K562 (cell line): Measurements from ENCODE around the gene ATP8B2. TPM values are rescaled to one million over a fixed set of nuclear protein-coding genes. Genes with fewer than 3 reads are reported as not detected.

Source experiments
- ASH1L ChIP-seq: fragments of 450-650 bp; IDR thresholded peaks from 2 replicates; pipeline ENCODE4 v1.6.1; 2018; ENCODE audit warnings: borderline replicate concordance, mild to moderate bottlenecking, low read depth; ENCODE audit not compliant: partially characterized antibody
- ATF1 ChIP-seq, 2 experiments: fragments of 450-650 bp in 1 of 2; IDR thresholded peaks; 2 replicates each; pipeline ENCODE4 v1.6.1; 2016; ENCODE audit warnings: missing compliant biosample characterization in 1 of 2, missing genetic modification characterization in 1 of 2
- BCOR ChIP-seq: fragments of 450-650 bp; IDR thresholded peaks from 2 replicates; pipeline ENCODE4 v1.6.1; 2016
- BHLHE40 ChIP-seq: IDR thresholded peaks from 2 replicates; pipeline ENCODE4 v1.6.1; 2011; ENCODE audit warnings: low read length, improper control_type of control experiment
- EP400 ChIP-seq: fragments of 450-650 bp; IDR thresholded peaks from 2 replicates; pipeline ENCODE4 v1.6.1; 2017; ENCODE audit warnings: antibody characterized with exemption, mild to moderate bottlenecking, moderate library complexity
- FOS ChIP-seq: IDR thresholded peaks from 3 replicates; pipeline ENCODE4 v1.6.1; 2011; ENCODE audit not compliant: insufficient read length; ENCODE audit errors: extremely low read depth
- HNRNPLL ChIP-seq: fragments of 200-400 bp; formaldehyde crosslinking; IDR thresholded peaks from 2 replicates; pipeline ENCODE4 v1.6.1; 2017; ENCODE audit warnings: low read length, low read depth, mild to moderate bottlenecking; ENCODE audit not compliant: poor library complexity, severe bottlenecking
- MYNN ChIP-seq, 2 experiments: sonication (generic); formaldehyde crosslinking in 1 of 2; IDR thresholded peaks; 2 replicates each; pipeline versions ENCODE4 v1.5.0 to v1.6.1; 2016 to 2020; ENCODE audit warnings: antibody characterized with exemption in 1 of 2, missing genetic modification reagents in 1 of 2
- NR2C1 ChIP-seq, 2 experiments: fragments of 450-650 bp; IDR thresholded peaks; 2 replicates each; pipeline ENCODE4 v1.6.1; 2017; ENCODE audit warnings: mild to moderate bottlenecking in 2 of 2, antibody characterized with exemption in 1 of 2, inconsistent platforms in 1 of 2, missing compliant biosample characterization in 1 of 2, missing genetic modification characterization in 1 of 2
- OTX1 ChIP-seq: fragments of 450-650 bp; formaldehyde crosslinking; IDR thresholded peaks from 2 replicates; pipeline ENCODE4 v1.4.0; 2022; ENCODE audit warnings: mild to moderate bottlenecking
- SMAD2 ChIP-seq: fragments of 150-350 bp; IDR thresholded peaks from 2 replicates; pipeline ENCODE4 v1.6.1; 2014; ENCODE audit warnings: low read depth, mild to moderate bottlenecking, low read length
- SMARCA5 ChIP-seq: fragments of 450-650 bp; IDR thresholded peaks from 2 replicates; pipeline ENCODE4 v1.6.1; 2016
- ZBTB8A ChIP-seq: fragments of 450-650 bp; IDR thresholded peaks from 2 replicates; pipeline ENCODE4 v1.6.1; 2018; ENCODE audit warnings: mild to moderate bottlenecking, moderate library complexity; ENCODE audit not compliant: partially characterized antibody
- ZNF143 ChIP-seq: sonication (generic); formaldehyde crosslinking; IDR thresholded peaks from 2 replicates; pipeline ENCODE4 v1.9.0; 2022; ENCODE audit warnings: mild to moderate bottlenecking, missing genetic modification reagents
- ZNF408 ChIP-seq: fragments of 250-450 bp; sonication (Bioruptor Pico); IDR thresholded peaks from 2 replicates; pipeline ENCODE4 v1.4.0; 2020; ENCODE audit warnings: low read depth, mild to moderate bottlenecking, moderate library complexity
- ZNF57 ChIP-seq: fragments of 450-650 bp; formaldehyde crosslinking; IDR thresholded peaks from 2 replicates; pipeline ENCODE4 v1.4.0; 2020; ENCODE audit warnings: mild to moderate bottlenecking, moderate library complexity
- ZNF639 ChIP-seq, 2 experiments: fragments of 200-800 bp in 1 of 2; sonication (Bioruptor generic) in 1 of 2; sonication (generic) in 1 of 2; formaldehyde crosslinking in 1 of 2; IDR thresholded peaks in 1 of 2; conservative IDR thresholded peaks in 1 of 2; 2 replicates each; pipeline versions ENCODE4 v1.5.0 to v1.6.1; 2016 to 2020; ENCODE audit warnings: missing compliant biosample characterization in 1 of 2, missing genetic modification characterization in 1 of 2, missing genetic modification reagents in 1 of 2
- polyA plus RNA-seq, 8 experiments: library from polyadenylated mRNA; depleted of rRNA in 4 of 8; stranded (reverse) in 5 of 8; unstranded in 3 of 8; fragments of >200 nt; fragmentation: Nextera tagmentation in 2 of 8; fragmentation: Illumina TruSeq in 1 of 8; extraction: Ambion mirVana in 2 of 8; extraction: Trizol in 1 of 8; gene quantifications; 2 replicates each; pipeline versions ENCODE4 v1.2.1 to v1.2.3, GENCODE V29; 2011 to 2014; ENCODE audit warnings: inconsistent platforms in 1 of 8, missing spikeins in 1 of 8
- total RNA-seq, 7 experiments: library from RNA; depleted of rRNA in 6 of 7; stranded (reverse); fragments of >200 nt in 6 of 7; fragmentation: Illumina TruSeq in 2 of 7; extraction: Trizol in 2 of 7; gene quantifications; 2 replicates each; pipeline versions ENCODE4 v1.2.1 to v1.2.3, GENCODE V29; 2011 to 2021; ENCODE audit warnings: low replicate concordance in 1 of 7
- TF ChIP-seq, protein P1 (sequence below): fragments of 250-450 bp; sonication (Bioruptor Pico); IDR thresholded peaks from 2 replicates; pipeline ENCODE4 v1.8.0; 2021; ENCODE audit warnings: moderate library complexity, mild to moderate bottlenecking, inconsistent platforms
- TF ChIP-seq, protein P2 (sequence below), 3 experiments: fragments of 200-800 bp in 1 of 3; fragments of 250-450 bp in 1 of 3; fragments of 450-650 bp in 1 of 3; sonication (Bioruptor Pico) in 1 of 3; sonication (Bioruptor generic) in 1 of 3; formaldehyde crosslinking in 1 of 3; IDR thresholded peaks; 2 replicates each; pipeline versions ENCODE4 v1.6.1 to v1.8.0; 2016 to 2022; ENCODE audit warnings: mild to moderate bottlenecking in 2 of 3, missing genetic modification characterization in 2 of 3, missing compliant biosample characterization in 1 of 3, moderate library complexity in 1 of 3
- TF ChIP-seq, protein P3 (sequence below): fragments of 450-650 bp; formaldehyde crosslinking; IDR thresholded peaks from 2 replicates; pipeline ENCODE4 v1.4.0; 2020; ENCODE audit warnings: mild to moderate bottlenecking, moderate library complexity
- TF ChIP-seq, protein P4 (sequence below): fragments of 250-450 bp; sonication (Bioruptor Pico); IDR thresholded peaks from 2 replicates; pipeline ENCODE4 v1.9.0; 2021; ENCODE audit warnings: mild to moderate bottlenecking

ATP8B2 gene
- total and polyA plus RNA-seq, 9 of the 15 experiments (the other 6 are each of a cell fraction or from before 2014, with no cell fraction given), result 0.27 to 33.2 (median 18.4) TPM

DNA sequence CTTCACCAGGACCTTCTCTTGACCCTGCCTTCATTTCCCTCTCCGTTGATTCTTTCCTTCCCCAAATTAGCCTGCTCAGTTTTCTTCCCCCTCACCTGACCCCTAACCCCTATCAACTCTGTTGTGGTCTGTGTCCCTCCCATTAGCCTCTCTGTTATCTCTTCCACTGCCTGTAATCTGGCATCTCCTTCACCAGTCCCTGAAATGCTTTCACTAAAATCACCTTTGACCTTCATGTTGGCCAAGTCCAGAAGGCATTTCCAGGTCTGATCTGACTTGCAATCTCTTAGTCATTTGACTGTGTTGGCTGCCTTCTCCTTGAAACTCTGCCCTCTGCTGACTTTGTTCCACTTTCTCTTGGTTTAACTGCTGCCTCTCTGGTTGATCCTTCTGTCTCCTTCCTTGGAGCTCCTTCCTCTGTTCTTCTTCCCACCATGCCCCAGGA, 28.2 kb downstream of the ATP8B2 start (continued):
- TF ChIP-seq ATF1 (CRISPR knock-in tag; IDR thresholded peaks at IDR 0.05) (no peak), ATF1 (tag; IDR thresholded peaks at IDR 0.05) (peak; percentile 26; the same call in 1 of the 2 replicates), BHLHE40 (no peak), OTX1 (peak; percentile 20; the same call in 1 of the 2 replicates), BCOR (peak; percentile 93), ZNF639 (CRISPR knock-in tag; conservative IDR thresholded peaks at IDR 0.05 in 1 of 2, IDR thresholded peaks at IDR 0.05 in 1 of 2) (peak in 1 of 2 experiments; percentile 67; a peak in 1 of 4 replicates), ZBTB8A (no peak), EP400 (peak; percentile 45; the same call in 1 of the 2 replicates), ASH1L (peak; percentile 19), ZNF408 (CRISPR knock-in tag) (no peak), MYNN (IDR thresholded peaks at IDR 0.05) (peak; percentile 52), MYNN (CRISPR knock-in tag; IDR thresholded peaks at IDR 0.05) (no peak), HNRNPLL (no peak), NR2C1 (IDR thresholded peaks at IDR 0.05) (peak; percentile 95), NR2C1 (tag; IDR thresholded peaks at IDR 0.05) (peak; percentile 97), ZNF57 (CRISPR knock-in tag) (no peak), FOS (no peak), ZNF143 (CRISPR knock-in tag) (no peak), SMARCA5 (peak; percentile 87), SMAD2 (no peak)
- TF ChIP-seq, protein P1, sequence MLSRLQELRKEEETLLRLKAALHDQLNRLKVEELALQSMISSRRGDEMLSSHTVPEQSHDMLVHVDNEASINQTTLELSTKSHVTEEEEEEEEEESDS (CRISPR knock-in tag), result no peak
- TF ChIP-seq, protein P2, sequence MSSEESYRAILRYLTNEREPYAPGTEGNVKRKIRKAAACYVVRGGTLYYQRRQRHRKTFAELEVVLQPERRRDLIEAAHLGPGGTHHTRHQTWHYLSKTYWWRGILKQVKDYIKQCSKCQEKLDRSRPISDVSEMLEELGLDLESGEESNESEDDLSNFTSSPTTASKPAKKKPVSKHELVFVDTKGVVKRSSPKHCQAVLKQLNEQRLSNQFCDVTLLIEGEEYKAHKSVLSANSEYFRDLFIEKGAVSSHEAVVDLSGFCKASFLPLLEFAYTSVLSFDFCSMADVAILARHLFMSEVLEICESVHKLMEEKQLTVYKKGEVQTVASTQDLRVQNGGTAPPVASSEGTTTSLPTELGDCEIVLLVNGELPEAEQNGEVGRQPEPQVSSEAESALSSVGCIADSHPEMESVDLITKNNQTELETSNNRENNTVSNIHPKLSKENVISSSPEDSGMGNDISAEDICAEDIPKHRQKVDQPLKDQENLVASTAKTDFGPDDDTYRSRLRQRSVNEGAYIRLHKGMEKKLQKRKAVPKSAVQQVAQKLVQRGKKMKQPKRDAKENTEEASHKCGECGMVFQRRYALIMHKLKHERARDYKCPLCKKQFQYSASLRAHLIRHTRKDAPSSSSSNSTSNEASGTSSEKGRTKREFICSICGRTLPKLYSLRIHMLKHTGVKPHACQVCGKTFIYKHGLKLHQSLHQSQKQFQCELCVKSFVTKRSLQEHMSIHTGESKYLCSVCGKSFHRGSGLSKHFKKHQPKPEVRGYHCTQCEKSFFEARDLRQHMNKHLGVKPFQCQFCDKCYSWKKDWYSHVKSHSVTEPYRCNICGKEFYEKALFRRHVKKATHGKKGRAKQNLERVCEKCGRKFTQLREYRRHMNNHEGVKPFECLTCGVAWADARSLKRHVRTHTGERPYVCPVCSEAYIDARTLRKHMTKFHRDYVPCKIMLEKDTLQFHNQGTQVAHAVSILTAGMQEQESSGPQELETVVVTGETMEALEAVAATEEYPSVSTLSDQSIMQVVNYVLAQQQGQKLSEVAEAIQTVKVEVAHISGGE (CRISPR knock-in tag; IDR thresholded peaks at IDR 0.05), result no peak
- TF ChIP-seq, protein P3, sequence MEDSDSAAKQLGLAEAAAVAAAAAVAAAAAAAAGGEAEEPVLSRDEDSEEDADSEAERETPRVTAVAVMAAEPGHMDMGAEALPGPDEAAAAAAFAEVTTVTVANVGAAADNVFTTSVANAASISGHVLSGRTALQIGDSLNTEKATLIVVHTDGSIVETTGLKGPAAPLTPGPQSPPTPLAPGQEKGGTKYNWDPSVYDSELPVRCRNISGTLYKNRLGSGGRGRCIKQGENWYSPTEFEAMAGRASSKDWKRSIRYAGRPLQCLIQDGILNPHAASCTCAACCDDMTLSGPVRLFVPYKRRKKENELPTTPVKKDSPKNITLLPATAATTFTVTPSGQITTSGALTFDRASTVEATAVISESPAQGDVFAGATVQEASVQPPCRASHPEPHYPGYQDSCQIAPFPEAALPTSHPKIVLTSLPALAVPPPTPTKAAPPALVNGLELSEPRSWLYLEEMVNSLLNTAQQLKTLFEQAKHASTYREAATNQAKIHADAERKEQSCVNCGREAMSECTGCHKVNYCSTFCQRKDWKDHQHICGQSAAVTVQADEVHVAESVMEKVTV (CRISPR knock-in tag), result no peak
- TF ChIP-seq, protein P4, sequence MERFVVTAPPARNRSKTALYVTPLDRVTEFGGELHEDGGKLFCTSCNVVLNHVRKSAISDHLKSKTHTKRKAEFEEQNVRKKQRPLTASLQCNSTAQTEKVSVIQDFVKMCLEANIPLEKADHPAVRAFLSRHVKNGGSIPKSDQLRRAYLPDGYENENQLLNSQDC (CRISPR knock-in tag), result no peak
